Heart left ventricle (tissue), 16 donors: ENCODE results near the gene MAP6. TPM values are rescaled to one million over a fixed set of nuclear protein-coding genes. Genes with fewer than 3 reads are reported as not detected.

ENCODE experiments used
- ATAC-seq, 4 donors: fragments of 200-7000 bp; cut with Tn5 transposase; one replicate each; pipeline ENCODE4 v1.9.1; 2020 to 2022; ENCODE audit warnings: moderate library complexity in 4 of 4, mild to moderate bottlenecking in 3 of 4, moderate number of reproducible peaks in 1 of 4
- DNase-seq, 5 donors: peaks; one replicate each; pipeline ENCODE4 v3.0.0-alpha.2; 2020
- H3K27ac ChIP-seq, 12 donors: fragments of 200-600 bp; sonication (generic) in 4 of 12; one replicate each; pipeline versions ENCODE4 v1.5.0 to v1.8.0; 2016 to 2022; ENCODE audit warnings: mild to moderate bottlenecking in 2 of 12
- H3K27me3 ChIP-seq, 9 donors: fragments of 200-600 bp; sonication (generic) in 2 of 9; one replicate each; pipeline versions ENCODE4 v1.5.1 to v1.8.0; 2016 to 2022; ENCODE audit warnings: mild to moderate bottlenecking in 3 of 9
- H3K36me3 ChIP-seq, 9 donors: fragments of 200-600 bp; sonication (generic) in 2 of 9; one replicate each; pipeline versions ENCODE4 v1.5.0 to v1.8.0; 2018 to 2022; ENCODE audit warnings: mild to moderate bottlenecking in 2 of 9
- H3K4me1 ChIP-seq, 12 donors: fragments of 200-600 bp; sonication (generic) in 4 of 12; one replicate each; pipeline versions ENCODE4 v1.5.0 to v1.8.0; 2016 to 2022; ENCODE audit warnings: mild to moderate bottlenecking in 3 of 12
- H3K4me3 ChIP-seq, 12 donors: fragments of 200-600 bp; sonication (generic) in 4 of 12; one replicate each; pipeline versions ENCODE4 v1.5.0 to v1.8.0; 2017 to 2022; ENCODE audit warnings: mild to moderate bottlenecking in 9 of 12, moderate library complexity in 4 of 12
- H3K9me3 ChIP-seq, 12 donors: fragments of 200-600 bp; sonication (generic) in 4 of 12; one replicate each; pipeline versions ENCODE4 v1.5.0 to v1.8.0; 2016 to 2022; ENCODE audit warnings: mild to moderate bottlenecking in 1 of 12
- CTCF ChIP-seq, 12 donors: fragments of 200-600 bp; sonication (generic) in 4 of 12; IDR thresholded peaks; one replicate each; pipeline versions ENCODE4 v1.5.0 to v1.8.0; 2018 to 2022; ENCODE audit warnings: antibody characterized with exemption in 12 of 12, mild to moderate bottlenecking in 5 of 12
- POLR2A ChIP-seq, 2 donors: fragments of 450-650 bp; IDR thresholded peaks; one replicate each; pipeline ENCODE4 v1.6.1; 2017; ENCODE audit warnings: antibody characterized with exemption in 2 of 2, mild to moderate bottlenecking in 2 of 2, moderate library complexity in 2 of 2
- WGBS, 4 donors: extraction: QIAGEN DNeasy Blood & Tissue Kit in 2 of 4; methylation state at CpG; one replicate each; pipeline versions ENCODE4 v1.1.5 to v1.1.7; 2013 to 2018; 5-methylcytosine and 5-hydroxymethylcytosine counted together
- intact Hi-C, 10 donors: fragments of 100-400 bp; cut with DNase I; formaldehyde crosslinking; loops; one replicate each; pipeline versions ENCODE4 v1.11.1 to v1.14.2; 2022
- polyA plus RNA-seq, 2 donors: library from polyadenylated mRNA; stranded (reverse); fragments of 200-250 nt; gene quantifications; one replicate each; pipeline ENCODE4 v1.2.3, GENCODE V29; 2013
- total RNA-seq, 9 donors: library from RNA; depleted of rRNA in 2 of 9; stranded (reverse); fragments of >200 nt in 2 of 9; fragmentation: NEBNext Ultra II Directional in 3 of 9; extraction: Animal tissue kit (Norgen Biotek cat#: 25700) in 3 of 9; gene quantifications; one replicate each; pipeline versions ENCODE4 v1.1.0 to v1.2.4, GENCODE V29; 2016 to 2023
- donor health status: ischemic (EF 13 %, LVEDD 7.1; RV severe dilation, severe dysfunction).
- donor health status: healthy with polysubstance abuse.
- donor health status: DM: no; HTN: yes; CAD: no.
- donor health status: DM: no; HTN: no; CAD: no.
- donor health status: ischemic (EF 25% LVEDD 6.9; RV normal size, moderate dysfunction).
- donor health status: ischemic (EF 25% LVEDD 5.7; RV mildly dilated, moderate dysfunction).
- donor health status: healthy.
- donor health status: DM: yes; HTN: yes; CAD: no.
- donor health status: ischemic (EF 35%, LVEDD 5.7; RV mildly dilated, moderate dysfunction).
- donor health status: nonischemic (EF 11% LVEDD 7.7; RV severe dilation, severe dysfunction).
- donor health status: DM: yes; HTN: yes; CAD: no.
- donor health status: PGD.
- donor health status: ischemic (EF 29% LVEDD 5.4; RV normal size, mild dysfunction).
- donor health status: nonischemic (EF 23%, LVEDD 6.1; RV moderate dilation, normal function).

Gene MAP6
- total and polyA plus RNA-seq, 11 donors: 0.98 to 10.0 (median 4.8) TPM

GRCh38 chr11:75582506-75582894 is 86.3 kb downstream of the MAP6 start:
- WGBS, 4 donors: 41 to 51% (median 42%) methylated on average over 4 of the region's 4 CpGs
- intact Hi-C loops: loop anchor here in 1 of 10 donors (2.0 kb wide), 1 partner anchor 30 kb away; no protein-coding TSS in a partner anchor
- Histone ChIP-seq H3K27ac (peak overlapping the region; percentile 81 to 99 (median 97)), H3K27me3 (no peaks in the 10 kb centered on the region), H3K4me1 (peaks cover 0 to 32% (median 19%) of the 10 kb centered on the region in 12 donors), H3K36me3 (no peaks in the 10 kb centered on the region), H3K9me3 (no peaks in the 10 kb centered on the region), H3K4me3 (peak overlapping the region in 10 of 12 donors; percentile 66 to 99 (median 78))
- TF ChIP-seq POLR2A (IDR thresholded peaks at IDR 0.05): no peak
- TF ChIP-seq CTCF (IDR thresholded peaks at IDR 0.05): no peak
- DNase-seq: no peak
- peak in 2 of 4 donors; percentile 3 for ATAC-seq

GRCh38 chr11:75579841-75580240 is 89.0 kb downstream of the MAP6 start:
- 68 to 84% (median 81%) methylated on average over 1 of the region's 1 CpG for WGBS, 4 donors
- H3K27me3 ChIP-seq: no peaks in the 10 kb centered on the region
- H3K27ac ChIP-seq: no peak overlapping the region
- no peak for ATAC-seq
- DNase-seq: no peak
- peaks cover 0 to 42% (median 26%) of the 10 kb centered on the region in 12 donors for H3K4me1 ChIP-seq
- TF ChIP-seq CTCF (IDR thresholded peaks at IDR 0.05): no peak
- TF ChIP-seq POLR2A (IDR thresholded peaks at IDR 0.05): no peak
- H3K9me3 ChIP-seq: no peaks in the 10 kb centered on the region
- no peak overlapping the region for H3K4me3 ChIP-seq
- intact Hi-C loops: loop anchor here in 1 of 10 donors (2.0 kb wide), 1 partner anchor 31 kb away; no protein-coding TSS in a partner anchor
- no peaks in the 10 kb centered on the region for H3K36me3 ChIP-seq

- 13 to 36% (median 18%) methylated on average over 1 of the region's 1 CpG for WGBS, 4 donors
- peaks cover 0 to 7% (median 2%) of the 10 kb centered on the region in 9 donors for H3K36me3 ChIP-seq
Measured at GRCh38 chr11:75578977-75579376, 89.9 kb downstream of the MAP6 start.

GRCh38 chr11:75577207-75577606 is 91.6 kb downstream of the MAP6 start:
- intact Hi-C loops: loop anchor here in 6 of 10 donors (1.0 to 2.0 kb wide), 3 partner anchors 28 to 30 kb away; no protein-coding TSS in a partner anchor
- Histone ChIP-seq H3K36me3 (peaks cover 0 to 25% (median 20%) of the 10 kb centered on the region in 9 donors), H3K4me3 (no peak overlapping the region), H3K9me3 (no peaks in the 10 kb centered on the region), H3K27me3 (no peaks in the 10 kb centered on the region), H3K4me1 (peaks cover 0 to 27% (median 15%) of the 10 kb centered on the region in 12 donors), H3K27ac (peak overlapping the region in 2 of 12 donors; percentile 2 to 53)
- no peak for ATAC-seq
- peak in 2 of 5 donors; percentile 57 to 74 for DNase-seq
- TF ChIP-seq CTCF (IDR thresholded peaks at IDR 0.05) (peak; percentile 49 to 75 (median 62)), POLR2A (IDR thresholded peaks at IDR 0.05) (no peak)
- 6 to 14% (median 8%) methylated on average over 6 to 10 of the region's 10 CpGs for WGBS, 4 donors

More at GRCh38 chr11:75578977-75579376, 89.9 kb downstream of the MAP6 start:
- TF ChIP-seq POLR2A (IDR thresholded peaks at IDR 0.05) (no peak), CTCF (IDR thresholded peaks at IDR 0.05) (no peak)
- intact Hi-C loops: loop anchor here in 1 of 10 donors (2.0 kb wide), 1 partner anchor 30 kb away; no protein-coding TSS in a partner anchor
- Histone ChIP-seq H3K27me3 (no peaks in the 10 kb centered on the region), H3K4me1 (peaks cover 0 to 33% (median 19%) of the 10 kb centered on the region in 12 donors), H3K9me3 (no peaks in the 10 kb centered on the region), H3K27ac (no peak overlapping the region), H3K4me3 (no peak overlapping the region)
- ATAC-seq (no peak), DNase-seq (no peak)
